Measurements from ENCODE around the gene HAGH.
A peak's percentile ranks its signal among the peaks of the same experiment; 100 is the strongest.

Gene HAGH

DNA sequence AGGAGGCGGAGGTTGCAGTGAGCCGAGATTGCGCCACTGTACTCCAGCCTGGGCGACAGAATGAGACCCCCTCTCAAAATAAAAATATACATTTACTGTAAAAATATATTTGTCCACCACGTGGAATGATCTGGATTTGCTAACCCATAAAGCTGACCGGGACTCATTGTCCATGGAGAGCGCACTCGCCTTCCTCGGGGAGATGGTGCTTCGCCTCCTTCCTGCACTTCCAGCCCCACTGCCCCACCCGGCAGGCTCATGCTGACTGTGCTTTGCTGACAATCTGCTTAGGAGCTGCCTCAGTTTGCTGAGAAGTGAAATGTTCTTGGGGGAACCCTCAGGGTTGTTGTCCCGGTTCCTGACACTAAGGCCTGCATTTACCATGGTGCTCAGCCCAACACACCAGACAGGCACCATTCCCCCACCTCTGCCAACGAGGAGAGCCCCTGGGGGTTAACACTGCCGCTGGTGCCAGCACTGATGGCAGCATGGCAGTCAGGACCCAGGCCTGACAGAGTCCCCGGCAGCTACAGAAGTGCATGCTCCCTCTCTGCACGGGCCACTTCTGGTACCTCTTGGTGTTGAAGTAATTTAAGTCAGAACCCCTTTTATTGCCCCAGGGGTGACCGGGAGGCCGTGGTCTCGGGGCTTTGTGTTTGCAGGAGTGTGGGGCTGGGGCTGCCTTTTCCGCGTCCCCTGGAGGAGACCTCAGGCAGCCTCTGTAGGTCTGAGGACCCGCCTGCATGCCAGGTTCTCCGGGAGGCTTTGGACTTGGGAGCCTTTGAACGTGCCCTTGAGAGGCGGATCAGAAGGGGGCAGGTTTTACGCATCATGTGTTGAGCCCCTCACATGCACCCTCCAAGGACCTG lies 41.4 kb downstream of the HAGH start:
- no peak for DNase-seq

DNA sequence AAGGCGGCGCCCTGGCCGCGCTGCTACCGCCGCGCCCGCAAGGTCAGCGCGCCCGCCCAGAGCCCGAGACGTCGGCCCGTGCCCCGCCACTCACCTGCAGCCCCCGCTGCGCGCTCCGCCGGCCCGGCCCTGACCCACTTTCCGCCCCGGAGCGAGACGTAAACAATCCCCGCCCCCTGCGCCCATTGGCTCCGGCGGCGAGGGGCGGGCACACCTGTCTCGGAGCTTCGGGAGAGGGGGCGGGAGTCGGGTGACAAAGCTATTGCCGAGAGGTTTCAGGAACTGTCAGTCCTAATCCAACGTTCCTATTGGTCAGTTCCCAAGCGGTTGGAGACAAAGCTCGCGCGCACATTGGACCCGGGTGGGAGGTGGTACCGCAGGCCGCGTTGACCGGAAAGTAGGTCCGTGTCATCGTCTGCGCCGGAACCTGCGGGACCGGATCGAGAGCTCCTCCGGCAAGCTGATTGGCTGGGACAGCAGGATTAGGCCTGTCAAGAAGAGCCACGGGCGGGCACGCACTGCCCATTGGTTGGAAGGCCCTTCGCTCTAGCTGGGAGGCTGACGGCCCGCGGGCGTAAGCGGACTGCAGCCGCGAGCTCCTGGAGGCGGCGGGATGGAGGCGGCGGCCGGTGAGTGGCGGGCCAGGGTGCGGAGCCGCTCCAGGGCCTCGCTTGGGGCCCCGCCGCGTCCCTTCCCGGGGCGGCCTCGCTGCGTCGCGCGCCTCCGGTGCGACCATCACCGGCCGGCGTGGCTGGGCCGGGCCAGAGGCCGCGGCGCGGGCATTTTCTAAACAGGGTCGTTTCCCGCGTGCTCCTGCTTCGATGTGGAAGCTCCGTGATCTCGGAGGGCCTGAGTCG lies 44.0 kb downstream of the HAGH start, which contains the start of the genes NUBP2 and SPSB3:
Gene NUBP2 (plus strand): TSS at position 553 of the 857 bp plus-strand sequence. CDS start 61 bp downstream, at position 614.
Gene SPSB3 (minus strand): TSS at position 164 of the 857 bp plus-strand sequence. CDS start 1,088 bp downstream, outside the sequence.
- peak; percentile 97 for DNase-seq

GRCh38 chr16:1781758-1782407 lies 44.7 kb downstream of the HAGH start:
- no peak for DNase-seq

DNA sequence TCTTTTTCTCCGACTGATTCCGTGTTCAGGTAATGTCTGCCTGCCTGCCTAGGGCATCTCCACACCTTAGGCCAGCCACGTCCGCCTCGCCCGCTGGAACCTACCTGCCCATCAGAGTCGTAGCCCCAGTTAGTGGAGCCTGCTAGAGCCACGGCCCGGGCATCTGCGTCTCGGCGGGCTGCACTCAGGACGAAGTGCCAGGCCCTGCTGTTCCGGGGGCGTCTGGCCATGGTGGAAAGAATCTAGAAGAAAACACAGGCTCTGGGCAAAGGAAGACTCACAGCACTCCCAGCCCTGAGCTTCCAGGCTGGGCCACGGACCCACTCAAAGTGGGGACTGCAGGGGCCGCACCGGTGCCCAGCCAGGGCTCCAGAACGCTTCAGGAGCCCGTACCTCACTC lies 45.4 kb downstream of the HAGH start:
- no peak for DNase-seq

- DNase-seq, result no peak
These were observed 46.0 kb downstream of the HAGH start for GRCh38 chr16:1780677-1781072.

GRCh38 chr16:1779741-1780676 lies 46.6 kb downstream of the HAGH start:
- no peak for DNase-seq

GRCh38 chr16:1779234-1779701 lies 47.4 kb downstream of the HAGH start:
- no peak for DNase-seq

DNA sequence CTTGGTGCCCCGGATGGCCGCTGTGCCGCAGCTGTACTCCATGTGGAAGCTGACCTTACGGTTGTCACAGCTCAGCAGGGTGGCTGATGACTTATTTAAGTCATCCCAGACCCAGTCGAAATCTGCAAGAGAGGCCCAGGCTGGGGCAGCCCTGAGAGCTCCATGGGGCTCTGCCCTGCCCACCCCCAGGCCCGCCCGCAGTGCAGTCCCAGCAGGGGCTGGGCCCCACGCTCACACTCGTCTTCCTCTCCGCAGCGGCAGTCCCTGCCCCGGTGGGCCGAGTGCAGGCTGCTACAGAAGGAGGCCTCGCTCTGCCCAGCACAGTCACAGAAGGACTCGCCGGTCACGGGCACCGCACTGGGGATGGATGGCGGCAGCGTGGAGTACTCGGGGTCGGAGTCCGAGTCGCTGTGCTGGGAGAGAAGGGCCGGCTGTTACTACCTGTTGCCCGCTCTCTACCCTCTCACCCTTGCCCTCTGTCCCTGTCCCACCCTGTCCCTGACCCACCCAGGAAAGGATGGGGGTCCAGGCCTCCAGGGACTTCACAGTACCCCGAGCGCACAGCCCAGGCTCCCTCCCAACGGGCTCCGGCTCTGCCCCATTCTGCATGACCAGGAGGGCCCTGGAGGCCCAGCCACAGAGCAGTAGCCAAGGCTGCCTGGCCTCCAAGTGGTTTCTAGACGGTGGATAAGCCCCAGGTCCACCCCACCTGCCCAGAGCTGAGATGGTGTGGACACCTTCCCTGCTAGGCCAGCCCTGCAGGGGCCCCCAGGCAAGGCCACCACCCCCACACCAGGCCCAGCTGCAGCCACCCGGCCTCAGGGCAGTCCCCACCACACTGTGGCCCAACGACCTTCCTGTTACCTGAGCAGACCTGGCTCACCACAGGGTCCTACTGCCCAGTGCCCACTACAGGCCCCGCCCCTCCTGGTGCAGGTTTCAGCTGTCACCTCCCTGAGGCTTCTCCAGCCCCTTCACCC lies 48.1 kb downstream of the HAGH start:
- DNase-seq, result no peak

DNA sequence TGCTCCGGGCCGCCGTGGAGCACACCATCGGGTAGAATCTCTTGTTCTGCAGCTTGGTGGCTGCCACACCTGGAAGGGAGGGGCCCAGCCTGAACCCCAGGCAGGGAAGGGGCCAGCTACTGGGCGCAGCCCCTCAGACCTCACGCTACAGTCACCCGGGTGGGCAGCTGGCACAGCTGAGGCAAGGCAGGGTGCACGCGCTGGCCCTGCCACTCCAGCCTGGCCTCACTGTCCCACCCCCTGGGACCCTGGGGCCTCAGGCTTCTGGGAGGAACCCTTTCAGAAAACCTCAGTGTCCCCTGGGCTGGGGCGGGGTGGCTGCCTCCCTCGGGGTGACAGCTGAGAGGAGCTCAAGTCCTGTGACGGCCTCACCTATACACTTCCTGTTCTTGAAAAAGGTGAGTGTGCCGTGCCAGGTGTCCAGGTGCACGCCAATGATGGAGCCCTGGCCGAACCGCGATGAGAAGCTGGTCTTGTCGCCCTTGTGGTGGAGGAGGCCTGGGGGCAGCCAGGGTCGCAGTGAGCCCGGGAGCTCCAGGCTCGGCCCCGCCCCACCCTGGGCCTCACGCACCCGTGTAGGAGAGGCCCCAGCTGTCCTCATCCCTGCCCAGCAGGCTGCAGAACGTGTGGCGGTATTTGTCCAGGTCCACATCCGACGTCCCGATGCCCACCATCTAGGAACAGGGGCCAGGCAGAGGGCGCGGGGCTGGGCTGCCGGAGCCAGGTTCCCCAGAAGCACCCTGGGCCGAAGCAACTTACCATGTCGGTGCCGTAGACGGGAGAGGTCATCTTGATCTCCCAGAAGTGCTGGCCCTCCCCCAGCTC lies 49.0 kb downstream of the HAGH start:
- DNase-seq, result no peak

GRCh38 chr16:1776991-1777374 lies 49.6 kb downstream of the HAGH start:
- no peak for DNase-seq

DNA sequence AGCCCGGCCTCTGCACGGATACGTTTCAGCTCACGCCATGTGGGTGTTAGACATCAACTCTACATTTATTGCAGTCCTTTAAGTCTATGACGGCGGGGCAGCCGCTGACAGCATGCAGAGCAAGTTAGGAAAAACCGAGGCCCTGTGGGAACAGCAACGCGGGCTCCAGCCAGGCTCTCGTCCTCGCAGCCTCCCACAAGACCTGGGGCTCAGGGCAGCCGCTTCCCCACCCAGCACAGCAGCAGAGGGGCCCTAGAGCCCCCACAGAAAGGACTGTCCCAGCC lies 50.0 kb downstream of the HAGH start:
- DNase-seq, result no peak

DNA sequence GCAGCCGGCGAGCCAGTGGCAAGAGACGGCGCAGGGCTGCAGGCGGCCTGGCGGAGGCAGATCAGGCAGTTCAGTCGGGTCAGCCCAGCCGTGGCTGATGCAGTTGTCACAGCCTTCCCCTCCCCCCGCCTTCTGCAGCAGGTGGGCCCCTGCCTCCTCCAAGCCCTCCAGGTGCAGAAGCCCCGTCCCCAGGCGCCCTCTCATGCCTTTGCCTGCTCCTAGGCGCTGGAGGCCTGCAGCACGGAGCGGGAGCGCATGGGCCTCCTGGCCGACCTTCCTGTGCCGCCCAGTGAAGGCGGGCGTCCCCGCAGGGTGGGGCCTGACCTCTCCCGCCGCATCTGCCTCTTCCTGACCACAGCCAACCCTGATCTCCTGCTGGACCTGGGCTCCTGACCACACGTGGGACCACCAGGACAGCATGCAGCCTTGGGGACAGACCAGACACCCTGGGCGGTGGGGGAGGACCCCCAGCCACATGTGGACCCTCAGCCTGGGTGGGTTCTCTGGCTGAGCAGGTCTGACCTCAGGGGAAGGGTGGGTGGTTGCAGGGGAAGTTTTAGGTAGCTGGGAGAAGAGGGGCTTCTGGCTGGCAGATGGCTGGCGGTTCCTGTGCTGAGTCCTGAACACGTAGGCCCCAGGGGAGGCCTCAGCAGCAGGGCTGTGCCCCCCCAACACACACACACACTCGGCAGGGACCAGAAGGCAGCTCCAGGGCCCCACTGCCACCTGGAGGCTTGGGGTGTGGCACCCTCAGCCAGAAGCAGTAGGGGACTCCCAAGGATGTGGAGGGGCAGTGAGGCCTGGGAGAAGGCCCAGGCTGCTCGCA lies 50.6 kb downstream of the HAGH start:
- no peak for DNase-seq

DNA sequence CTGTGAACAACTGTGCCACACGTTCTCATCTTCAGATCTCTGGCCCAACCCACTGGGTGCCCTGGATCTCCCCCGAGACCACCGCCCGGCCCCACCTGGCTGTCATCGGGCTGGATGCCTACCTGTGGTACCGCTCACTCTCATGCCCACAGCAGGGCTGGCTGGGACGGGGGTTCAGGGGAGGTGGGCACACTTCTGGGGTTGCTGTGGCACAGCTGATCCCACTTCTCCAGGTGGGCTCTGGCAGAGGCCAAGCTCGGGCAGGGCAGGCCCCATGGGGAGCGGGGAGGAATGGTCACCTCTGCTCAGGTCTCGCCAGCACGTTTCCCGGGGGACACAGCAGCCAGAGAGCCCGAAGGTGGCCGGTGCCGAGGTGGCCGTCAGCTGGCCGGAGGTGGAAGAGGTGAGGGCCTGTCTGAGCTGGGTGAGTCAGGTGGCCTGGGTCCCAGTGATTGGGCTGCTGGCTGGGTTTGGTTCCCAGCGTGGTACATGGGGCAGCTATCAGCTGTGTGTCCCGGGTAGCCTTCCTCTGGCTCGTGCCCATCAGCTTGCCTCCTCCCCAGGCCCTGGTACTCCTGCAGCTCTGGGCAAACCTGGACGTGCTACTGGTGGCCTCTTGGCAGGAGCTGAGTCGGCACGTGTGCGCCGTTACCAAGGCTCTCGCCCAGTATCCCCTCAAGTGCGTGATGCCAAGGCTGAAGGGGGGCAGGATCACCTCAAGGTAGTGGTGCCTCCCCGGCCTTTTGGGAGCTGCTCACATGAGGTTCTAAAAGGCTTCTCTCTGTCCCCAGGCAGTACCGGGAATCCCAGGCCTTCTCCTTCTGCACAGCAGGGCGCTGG lies 51.4 kb downstream of the HAGH start:
- DNase-seq, result no peak

DNA sequence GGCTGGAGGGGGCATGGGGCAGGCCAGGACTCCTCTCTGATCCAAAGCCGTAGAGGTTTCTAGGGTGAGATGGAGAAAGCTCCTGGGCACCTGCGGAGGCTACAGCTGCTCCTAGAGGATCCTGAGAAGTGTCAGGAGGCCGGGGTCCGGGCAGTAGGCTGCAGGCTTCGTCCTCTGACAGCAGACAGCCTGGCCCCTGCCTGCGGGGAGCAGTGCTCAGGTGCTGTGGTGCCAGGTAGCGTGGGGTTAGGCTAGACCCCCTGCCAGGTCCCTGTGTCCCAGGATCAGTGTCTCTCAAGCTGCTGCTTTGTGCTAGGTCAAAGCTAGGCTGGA lies 52.2 kb downstream of the HAGH start:
- DNase-seq, result no peak

DNA sequence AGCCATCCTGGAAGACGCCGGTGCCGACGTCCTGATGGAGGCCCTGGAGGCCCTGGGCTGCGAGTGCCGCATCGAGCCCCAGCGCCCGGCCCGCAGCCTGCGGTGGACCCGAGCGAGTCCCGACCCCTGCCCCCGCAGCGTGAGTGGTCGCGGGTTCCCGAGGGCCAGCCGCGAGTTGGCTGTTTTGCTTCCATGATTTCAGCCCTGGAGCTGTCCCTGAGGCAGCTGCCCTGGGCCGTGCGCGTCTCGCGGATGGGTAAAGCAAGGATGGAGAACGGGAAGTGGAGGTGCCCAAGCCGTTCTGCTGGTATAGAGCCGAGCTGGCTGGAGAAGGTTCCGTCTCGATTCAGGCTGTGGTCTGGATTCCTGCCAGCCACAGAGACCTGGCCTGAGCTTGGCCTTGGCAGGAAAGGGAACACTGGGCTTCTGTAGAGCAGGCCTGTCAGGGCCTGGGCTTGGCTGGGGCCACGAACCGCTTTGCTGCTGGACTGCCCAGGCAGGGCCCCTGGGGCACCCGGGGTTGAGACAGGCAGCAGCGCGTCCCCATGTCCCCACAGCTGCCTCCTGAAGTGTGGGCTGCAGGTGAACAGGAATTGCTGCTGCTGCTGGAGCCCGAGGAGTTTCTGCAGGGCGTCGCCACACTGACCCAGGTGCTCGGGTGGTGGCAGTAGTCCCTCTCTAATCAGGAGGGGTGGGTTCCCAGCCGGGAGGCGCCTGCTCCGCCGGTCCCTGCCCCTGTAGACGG lies 52.8 kb downstream of the HAGH start:
- DNase-seq, result no peak

DNA sequence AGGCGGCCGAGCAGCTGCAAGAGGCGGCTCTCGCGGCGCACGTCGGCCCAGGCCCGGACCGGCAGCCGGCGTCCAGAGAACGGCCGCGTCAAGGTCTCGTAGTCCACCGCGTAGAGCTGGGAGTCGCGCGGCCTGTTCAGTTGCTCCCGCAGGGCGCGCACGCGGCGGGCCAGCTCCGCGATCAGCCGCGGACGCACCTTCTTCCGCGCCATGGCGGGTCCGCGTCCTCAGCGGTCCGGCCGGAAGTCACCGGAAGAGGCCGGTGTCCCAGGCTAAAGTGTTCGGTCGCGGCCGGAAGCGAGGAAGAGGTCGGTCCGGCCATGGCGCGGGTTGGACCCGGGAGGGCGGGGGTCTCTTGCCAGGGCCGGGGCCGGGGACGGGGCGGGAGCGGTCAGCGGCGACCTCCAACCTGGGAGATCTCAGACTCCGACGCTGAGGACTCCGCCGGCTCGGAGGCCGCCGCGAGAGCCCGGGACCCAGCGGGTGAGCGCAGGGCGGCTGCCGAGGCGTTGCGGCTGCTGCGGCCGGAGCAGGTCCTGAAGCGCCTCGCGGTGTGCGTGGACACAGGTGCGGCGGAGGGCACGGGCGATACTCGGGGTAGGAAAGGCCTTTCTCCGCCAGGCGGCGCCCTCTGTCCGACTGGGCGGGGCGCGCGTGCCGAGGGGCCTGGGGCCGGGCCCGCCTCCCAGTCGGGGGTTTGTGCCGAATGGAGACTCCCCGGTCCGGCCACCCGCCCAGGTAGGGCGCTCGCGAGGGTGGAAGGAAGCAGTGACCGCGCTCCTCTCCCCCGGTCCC lies 53.5 kb downstream of the HAGH start, which contains the start of gene MRPS34:
Gene MRPS34 (minus strand): TSS at position 227 of the 795 bp plus-strand sequence. CDS start 15 bp downstream, at position 212.
- no peak for DNase-seq
